HG03196 (cell line): ENCODE measurements around the gene DUS3L.
"Not testable (repeated sequence)": the region's sequence is repeated elsewhere in the genome, so short reads cannot be mapped to it uniquely, and the experiment has no call there.

Experiments used
- ATAC-seq: cut with Tn5 transposase; IDR thresholded peaks from one replicate; pipeline ENCODE4 v1.9.1; 2021; ENCODE audit not compliant: unreplicated experiment

Gene DUS3L

GRCh38 chr19:5775668-5776309 lies 15.2 kb downstream of the DUS3L start:
- ATAC-seq = no peak

GRCh38 chr19:5774921-5775320 lies 16.0 kb downstream of the DUS3L start:
- ATAC-seq = no peak

- ATAC-seq = no peak
Observed at GRCh38 chr19:5773276-5773675, 17.7 kb downstream of the DUS3L start.

GRCh38 chr19:5772416-5772815 lies 18.5 kb downstream of the DUS3L start:
- ATAC-seq = no peak

GRCh38 chr19:5767949-5768348 lies 23.0 kb downstream of the DUS3L start:
- ATAC-seq = no peak

- no peak for ATAC-seq
Observed at GRCh38 chr19:5765220-5765619, 25.7 kb downstream of the DUS3L start.

GRCh38 chr19:5762608-5763217 lies 28.2 kb downstream of the DUS3L start:
- no peak for ATAC-seq

- ATAC-seq = no peak
Observed at GRCh38 chr19:5753743-5754142, 37.2 kb downstream of the DUS3L start.

- ATAC-seq = no peak
Observed at GRCh38 chr19:5751709-5752108, 39.3 kb downstream of the DUS3L start.

- no peak for ATAC-seq
Observed at GRCh38 chr19:5749505-5749904, 41.5 kb downstream of the DUS3L start.

GRCh38 chr19:5748920-5749319 lies 42.0 kb downstream of the DUS3L start:
- ATAC-seq = not testable (repeated sequence)

GRCh38 chr19:5744999-5745398 lies 46.0 kb downstream of the DUS3L start:
- ATAC-seq = not testable (repeated sequence)

- ATAC-seq = no peak
Observed at GRCh38 chr19:5743630-5744029, 47.3 kb downstream of the DUS3L start.

- ATAC-seq = no peak
Observed at GRCh38 chr19:5742051-5742450, 48.9 kb downstream of the DUS3L start.

- no peak for ATAC-seq
Observed at GRCh38 chr19:5738423-5738822, 52.5 kb downstream of the DUS3L start.
